ENCODE results near the gene NRGN.

DNA sequence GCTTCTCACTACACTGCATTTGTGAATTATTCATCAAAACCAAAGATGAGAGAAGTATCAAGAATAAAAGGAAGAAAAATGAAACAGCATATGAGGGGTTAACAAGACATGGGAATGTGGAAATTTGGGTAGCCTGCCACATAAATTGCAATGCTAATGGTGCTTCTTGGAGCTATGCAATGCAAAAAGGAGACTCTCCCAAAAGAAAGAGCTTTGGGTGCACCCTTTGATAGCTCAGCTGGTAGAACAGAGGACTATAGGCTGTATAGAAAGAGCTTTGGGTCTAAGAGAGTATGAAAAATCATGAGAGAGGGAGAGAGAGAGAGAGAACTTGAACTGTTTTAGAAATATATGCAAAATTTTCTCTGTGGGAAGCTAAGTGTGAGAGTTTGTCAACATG lies 39.7 kb upstream of the NRGN start:
- no peak for TF ChIP-seq TAF1 (conservative IDR thresholded peaks at IDR 0.05)
- no peak for TF ChIP-seq EGR1 (IDR thresholded peaks at IDR 0.05; ENCODE audit: low read depth in 2 of 2)
- TF ChIP-seq CTCF (IDR thresholded peaks at IDR 0.05; ENCODE audit: low read depth, low read length, missing input control): no peak
- TF ChIP-seq SP1 (IDR thresholded peaks at IDR 0.05): no peak
- TF ChIP-seq, protein P1, sequence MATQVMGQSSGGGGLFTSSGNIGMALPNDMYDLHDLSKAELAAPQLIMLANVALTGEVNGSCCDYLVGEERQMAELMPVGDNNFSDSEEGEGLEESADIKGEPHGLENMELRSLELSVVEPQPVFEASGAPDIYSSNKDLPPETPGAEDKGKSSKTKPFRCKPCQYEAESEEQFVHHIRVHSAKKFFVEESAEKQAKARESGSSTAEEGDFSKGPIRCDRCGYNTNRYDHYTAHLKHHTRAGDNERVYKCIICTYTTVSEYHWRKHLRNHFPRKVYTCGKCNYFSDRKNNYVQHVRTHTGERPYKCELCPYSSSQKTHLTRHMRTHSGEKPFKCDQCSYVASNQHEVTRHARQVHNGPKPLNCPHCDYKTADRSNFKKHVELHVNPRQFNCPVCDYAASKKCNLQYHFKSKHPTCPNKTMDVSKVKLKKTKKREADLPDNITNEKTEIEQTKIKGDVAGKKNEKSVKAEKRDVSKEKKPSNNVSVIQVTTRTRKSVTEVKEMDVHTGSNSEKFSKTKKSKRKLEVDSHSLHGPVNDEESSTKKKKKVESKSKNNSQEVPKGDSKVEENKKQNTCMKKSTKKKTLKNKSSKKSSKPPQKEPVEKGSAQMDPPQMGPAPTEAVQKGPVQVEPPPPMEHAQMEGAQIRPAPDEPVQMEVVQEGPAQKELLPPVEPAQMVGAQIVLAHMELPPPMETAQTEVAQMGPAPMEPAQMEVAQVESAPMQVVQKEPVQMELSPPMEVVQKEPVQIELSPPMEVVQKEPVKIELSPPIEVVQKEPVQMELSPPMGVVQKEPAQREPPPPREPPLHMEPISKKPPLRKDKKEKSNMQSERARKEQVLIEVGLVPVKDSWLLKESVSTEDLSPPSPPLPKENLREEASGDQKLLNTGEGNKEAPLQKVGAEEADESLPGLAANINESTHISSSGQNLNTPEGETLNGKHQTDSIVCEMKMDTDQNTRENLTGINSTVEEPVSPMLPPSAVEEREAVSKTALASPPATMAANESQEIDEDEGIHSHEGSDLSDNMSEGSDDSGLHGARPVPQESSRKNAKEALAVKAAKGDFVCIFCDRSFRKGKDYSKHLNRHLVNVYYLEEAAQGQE (IDR thresholded peaks at IDR 0.05): no peak

All from liver (tissue), 3 donors.